GM19452 (cell line): ENCODE measurements around the gene LAMB4.

Source experiments
- ATAC-seq: cut with Tn5 transposase; IDR thresholded peaks from one replicate; pipeline ENCODE4 v1.9.1; 2021; ENCODE audit not compliant: unreplicated experiment

The LAMB4 gene

DNA sequence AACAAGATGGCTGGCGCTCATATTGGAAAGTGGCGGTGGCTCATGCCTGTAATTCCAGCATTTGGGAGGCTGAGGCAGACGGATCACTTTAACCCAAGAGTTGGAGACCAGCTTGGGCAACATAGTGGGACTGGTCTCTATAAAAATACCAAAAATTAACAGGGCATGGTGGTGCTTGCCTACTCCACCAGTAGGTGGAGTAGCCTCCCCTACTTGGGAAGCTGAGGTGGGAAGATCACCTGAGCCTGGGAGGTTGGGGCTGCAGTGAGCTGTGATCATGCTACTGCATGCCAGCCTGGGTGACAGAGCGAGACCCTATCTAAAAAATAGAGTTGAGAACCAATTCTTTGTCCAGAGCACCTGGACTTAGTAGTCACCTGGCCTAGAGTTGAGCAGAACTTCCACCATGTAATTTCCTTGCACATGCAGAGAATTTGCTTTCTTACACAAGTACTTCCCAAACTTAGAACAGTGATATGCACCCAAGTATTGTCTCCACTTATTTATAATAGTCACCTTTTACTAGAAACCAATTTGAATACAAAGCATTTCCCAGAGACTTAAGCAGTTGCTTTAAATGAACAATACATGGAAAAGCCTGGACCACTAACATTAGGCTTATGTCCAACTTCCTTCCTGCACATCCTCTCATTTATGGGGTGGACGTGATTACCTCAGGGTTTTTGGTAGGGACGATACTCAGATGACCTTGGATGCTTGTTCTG lies 15.9 kb downstream of the LAMB4 start:
- no peak for ATAC-seq

DNA sequence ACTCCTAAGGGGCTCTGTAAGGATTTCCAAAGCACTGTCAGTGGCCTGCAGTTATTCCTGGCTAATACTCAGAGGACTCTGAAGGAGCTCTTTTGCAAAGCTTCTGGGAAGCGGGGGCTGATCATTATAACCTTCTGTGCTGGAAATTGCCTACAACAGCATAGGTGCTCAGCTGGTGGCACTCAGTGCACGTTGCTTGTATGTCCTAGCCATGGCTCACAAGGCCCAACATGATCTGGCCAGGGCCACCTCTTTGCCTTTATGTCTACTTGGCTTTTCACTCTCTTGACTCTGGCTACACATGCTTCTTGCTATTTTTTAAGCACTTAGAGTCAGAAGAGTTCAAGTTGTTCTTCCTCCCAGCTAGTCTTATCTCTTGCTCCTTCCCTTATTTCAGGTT lies 17.5 kb downstream of the LAMB4 start:
- no peak for ATAC-seq

DNA sequence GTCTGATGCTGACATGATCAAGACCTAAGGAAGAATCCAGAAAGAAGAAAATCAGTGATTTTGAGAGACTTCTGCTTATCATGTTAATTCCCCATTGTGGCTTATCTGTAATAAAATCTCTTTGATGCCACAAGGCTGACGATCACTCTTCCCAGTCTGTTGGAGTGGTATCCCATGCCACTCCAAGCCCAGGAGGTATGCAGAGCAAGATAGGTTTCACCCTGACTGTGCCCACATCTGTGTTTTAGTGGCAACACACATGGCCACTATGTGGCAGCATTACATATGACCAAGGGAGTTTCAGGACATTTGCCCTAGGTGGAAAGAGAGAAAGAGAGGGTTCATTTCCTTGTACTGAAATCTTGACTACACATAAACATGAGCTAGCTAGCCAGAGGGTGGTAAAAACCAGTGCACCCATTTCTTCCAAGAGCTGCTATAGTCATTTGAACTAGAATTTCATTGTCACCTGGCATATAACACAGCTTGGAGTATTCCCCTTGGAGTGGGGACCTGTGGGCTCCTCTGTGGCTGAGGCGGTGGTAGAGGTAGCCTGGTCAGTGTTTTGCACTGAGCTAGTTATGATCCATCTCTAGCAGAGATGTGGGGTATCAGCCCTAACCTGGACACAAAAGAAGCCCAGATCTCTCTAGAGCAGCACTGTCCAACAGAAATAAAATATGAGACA lies 20.8 kb downstream of the LAMB4 start:
- no peak for ATAC-seq

DNA sequence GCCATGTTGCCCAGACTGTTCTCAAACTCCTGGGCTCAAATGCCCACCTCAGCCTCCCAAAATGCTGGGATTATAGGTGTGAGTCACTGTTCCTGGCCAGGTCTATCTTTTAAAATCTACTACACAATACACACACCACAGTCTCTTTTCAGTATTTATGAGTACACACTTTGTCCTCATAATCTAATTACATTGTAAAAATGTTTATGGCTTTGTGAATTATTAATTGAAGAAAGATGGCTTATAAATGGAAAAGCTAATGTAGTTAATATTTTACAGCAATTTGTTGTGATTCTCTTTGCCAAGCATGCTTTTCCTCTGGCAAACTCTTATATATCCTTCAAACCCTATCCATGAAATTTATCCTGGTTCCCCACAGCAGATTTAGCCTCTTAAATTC lies 22.0 kb downstream of the LAMB4 start:
- ATAC-seq: no peak

DNA sequence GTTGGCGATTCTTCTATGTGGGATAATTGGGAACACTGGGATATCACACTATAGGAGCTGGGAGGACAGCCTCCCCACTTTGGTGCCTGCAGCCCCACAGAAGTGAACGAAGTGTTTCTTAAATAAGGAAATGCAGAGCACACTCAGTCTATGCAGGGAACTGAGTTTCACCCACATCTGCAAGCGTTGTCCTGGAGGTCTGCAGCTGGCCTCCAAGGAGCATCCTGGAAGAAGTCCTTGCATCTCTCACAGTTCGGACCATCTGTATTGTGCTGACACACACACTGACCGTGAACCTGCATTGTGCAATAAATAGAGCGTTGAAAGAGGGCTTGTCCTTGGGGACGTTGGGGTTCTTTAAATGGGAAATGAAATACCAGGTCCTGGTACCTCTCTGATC lies 25.8 kb downstream of the LAMB4 start:
- no peak for ATAC-seq

DNA sequence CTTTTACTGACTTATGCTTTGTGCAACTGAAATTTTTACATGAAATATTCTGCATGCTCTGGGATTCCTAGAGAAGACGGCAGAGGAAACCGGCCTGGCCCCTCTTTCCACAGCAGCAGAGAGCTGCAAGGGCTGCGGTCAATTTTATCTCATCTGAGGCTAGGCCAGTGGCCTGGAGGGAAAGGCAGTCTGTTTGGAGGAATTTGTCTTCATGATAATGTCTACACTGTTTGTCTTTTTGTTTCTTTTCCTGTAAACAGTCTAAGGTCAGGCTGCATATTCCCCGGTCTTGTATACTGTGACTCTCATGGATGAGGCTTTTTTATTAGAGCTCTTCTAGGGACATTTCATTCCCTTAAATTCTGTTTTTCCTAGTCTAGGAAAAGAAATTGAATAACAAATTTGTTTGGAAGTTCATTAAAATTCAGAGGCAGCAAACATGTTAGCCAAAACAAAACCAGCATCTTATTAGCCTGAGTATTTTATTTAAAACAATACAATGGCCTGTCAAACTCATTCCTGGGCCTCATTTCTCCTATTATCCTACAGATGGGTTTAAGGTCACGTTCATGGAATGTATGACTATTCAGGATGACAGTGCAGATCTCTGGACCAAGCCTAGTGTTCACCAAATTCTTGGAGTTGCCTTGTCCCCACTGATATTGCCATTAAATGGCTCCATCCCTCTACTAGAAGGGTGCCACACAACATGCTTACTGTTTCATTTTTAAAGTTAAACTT lies 26.4 kb downstream of the LAMB4 start:
- ATAC-seq: no peak

DNA sequence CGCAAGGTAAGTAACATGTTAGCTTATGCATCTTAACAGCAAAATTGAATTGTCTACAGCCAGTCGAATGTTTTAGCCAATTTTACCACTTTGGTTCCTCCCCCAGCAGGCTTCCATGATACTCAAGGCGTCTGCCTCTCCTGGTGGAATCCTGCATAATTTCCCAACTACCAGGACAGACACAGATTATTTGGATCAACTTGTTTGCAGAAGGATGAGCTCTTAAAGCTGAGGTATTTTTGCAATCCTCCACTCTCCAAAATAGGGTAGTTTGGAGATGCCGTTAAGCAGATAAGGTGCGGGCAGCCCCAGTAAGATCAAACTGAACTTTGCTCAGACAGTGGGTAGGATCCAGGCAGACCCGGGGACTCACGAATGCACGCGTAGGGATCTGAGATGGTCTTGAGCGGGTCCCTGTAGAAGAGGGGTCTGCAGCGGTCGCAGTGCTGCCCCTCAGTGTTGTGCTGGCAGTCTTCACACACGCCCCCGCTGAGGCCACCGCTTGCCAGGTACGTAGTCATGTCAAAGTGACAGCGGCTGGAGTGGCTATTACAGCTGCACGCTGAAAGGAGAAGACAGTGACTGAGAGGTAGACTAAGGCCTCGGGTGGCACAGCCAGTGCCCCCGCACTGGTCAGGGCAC lies 27.4 kb downstream of the LAMB4 start:
- no peak for ATAC-seq

DNA sequence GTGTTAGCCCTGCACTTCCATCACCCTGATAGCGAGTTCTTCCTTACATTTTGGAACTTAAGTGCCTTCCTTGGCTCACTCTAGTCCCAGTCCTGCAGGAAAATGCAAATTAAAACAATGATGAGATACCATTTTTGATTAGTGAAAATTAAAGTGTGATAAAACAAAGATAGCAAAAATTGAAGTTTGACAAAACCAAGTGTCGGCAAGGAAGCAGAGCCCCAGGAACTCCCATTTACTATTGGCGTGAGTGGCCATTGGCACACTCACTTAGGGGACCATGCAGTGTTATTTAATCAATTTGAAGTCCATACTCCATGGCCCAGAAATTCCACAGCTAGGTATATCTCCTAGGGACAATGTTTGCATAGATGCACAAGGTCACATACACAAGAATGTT lies 28.4 kb downstream of the LAMB4 start:
- ATAC-seq: no peak

DNA sequence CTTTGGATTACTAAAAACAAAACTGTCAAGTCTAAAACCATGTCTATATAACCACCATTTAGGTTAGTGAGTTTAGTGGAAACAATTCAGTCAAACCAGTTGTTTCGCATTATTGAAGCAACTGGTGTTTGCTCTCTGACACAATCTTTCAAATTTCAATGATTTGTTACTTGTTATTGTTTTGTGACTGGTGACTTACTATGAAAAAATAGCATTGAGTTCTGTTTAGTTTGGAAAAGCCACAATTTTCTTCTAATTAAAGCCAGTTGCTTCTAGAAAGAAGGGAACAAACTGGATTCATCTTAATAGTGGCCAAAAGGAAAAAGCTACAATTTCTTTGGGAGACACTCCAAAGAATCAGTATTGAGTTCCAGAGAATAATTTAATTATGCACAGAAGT lies 30.4 kb downstream of the LAMB4 start:
- ATAC-seq: no peak

DNA sequence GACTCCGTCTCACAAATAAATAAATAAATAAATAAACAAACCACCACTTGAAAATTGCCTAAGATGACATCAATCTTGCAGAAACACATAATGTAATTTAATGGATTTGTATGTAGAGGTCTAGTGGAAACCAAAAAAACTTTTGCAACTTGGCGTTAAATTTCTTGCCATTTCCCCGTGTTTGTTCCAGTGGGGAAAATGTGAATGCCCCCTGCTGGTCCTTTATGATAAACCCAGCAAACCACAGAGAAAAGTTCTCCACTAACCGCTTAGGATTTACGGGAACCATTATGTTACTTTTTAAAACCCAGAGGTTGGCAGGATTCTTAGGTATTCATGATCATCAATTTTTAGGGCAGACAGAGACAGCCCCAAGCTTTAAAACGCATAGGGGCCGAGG lies 32.5 kb downstream of the LAMB4 start:
- no peak for ATAC-seq

DNA sequence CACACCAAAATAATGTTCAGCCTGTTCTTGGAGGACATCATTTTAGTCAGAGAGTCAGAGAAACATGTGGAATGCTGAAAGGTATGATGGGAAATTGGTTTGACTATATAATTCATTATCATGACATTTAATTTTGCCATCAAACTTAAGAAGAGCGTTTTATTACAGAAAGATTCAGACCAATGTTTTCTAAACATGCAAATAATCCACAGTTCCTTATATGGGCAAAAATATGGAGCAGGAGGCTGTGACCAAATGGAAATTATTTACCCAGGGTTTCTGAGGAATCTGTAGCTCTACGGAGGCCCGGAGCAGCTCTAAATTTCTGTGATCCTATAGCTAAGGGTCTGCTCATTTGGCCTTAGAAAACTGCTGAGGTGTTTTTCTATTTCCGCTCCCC lies 33.2 kb downstream of the LAMB4 start:
- ATAC-seq: no peak

DNA sequence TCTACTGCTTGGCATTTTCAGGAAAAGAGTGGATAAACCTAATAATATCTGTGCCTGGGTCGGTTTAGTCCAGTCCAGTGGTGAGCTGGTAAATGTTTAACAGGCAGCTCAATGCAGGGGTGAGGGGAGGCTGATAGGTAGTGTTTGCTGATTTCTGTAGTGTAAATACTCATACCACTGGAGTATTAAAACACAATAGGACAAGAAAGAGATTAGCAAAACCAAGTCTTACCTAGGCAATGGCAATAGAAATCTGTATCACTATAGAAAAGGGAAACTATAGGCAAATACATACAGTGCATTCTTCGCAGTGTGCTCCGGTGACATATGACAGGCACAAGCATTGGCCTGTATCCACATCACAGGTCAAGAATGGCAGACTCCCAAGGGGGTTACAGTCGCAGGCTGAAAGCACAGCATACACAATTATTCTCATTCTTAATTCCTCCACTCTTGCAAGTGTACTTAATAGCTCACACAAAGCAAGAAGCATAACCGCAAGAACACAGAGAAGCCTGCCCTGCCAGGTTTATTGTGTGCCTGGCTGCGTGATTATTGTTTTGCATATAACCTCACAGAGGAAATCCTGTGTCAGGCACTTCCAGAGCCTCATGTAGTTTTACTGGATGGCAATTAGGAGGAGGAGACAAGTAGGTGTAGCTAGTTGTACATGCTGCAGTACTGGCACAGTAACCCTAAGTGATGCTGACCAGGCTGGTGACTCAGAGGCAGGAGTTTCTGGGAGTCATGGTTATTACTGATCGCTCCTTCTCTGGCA lies 35.0 kb downstream of the LAMB4 start:
- ATAC-seq: peak; percentile 63

DNA sequence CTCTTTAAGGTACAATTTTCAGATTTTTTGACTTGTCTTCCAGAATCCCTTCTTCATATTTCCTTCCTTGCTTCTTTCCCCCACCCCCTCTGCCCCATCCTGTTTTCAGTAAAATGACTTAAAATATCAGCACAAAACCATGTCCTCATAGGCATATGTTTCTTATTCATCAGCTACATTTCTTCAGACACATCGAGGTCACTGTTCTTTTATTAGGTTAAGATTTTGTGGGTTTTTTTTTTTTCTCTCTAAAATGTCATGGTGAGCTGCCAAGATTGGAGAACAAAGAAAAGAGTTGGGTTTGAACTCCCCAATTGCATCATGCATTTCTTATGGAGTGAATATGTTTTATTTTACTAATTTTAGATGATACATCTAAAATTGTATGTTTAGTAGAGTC lies 35.8 kb downstream of the LAMB4 start:
- ATAC-seq: no peak

DNA sequence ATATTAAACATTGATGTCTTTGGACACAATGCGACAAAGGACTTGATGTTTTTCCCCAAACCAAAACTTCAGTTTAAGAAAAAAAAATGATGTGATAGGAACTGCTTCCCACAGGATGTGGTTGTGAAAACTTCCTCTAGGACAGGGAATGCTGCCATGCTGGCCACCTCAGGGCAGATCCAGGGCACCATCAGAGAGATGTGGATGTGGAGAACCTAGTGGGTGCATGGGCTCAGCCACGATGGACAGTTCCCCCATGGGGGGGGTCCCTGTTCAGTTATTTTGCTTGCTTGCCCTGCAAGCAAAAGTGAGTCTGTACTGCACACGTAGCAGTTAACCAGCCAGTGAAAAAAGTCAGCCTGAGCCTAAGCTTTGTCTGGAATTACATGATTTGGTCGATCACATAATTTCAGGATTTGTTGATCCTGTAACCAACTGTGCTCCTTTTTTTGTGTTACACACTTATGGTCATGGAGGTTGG lies 36.3 kb downstream of the LAMB4 start:
- ATAC-seq: no peak

DNA sequence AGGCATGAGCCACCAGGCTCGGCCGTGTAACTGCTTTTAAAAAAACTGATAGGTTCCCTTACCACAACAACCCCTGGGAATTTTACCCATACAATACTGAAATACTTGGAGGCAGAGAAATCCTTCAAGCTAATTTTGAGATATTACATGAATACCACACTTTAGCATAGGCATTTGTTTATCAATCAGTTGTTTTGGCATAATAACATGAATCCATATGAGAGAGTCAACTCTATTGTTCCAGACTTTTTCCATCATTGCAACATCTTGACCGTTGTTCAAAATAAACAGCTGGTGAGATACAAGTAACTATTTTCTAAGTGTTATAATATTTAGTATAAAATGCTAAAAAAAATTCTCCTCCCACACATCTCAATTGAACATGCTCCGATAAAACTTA lies 36.8 kb downstream of the LAMB4 start:
- no peak for ATAC-seq

DNA sequence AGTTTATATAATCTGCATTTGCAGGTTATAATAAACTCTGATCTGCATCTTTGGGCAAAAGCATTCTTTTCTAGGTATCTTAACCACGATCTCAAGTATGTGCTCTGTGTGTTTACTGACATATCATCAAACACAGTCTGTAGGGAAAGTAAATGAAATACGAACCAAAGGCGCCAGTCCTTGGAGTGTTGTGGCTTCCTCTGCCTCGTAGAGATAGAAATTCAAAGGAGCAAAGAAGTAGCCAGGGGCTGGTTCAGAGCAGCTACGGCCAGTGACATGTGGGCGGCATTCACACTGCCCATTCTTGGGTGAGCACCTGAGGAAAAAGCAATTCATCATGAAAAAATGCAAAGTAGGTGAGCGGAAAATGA lies 38.7 kb downstream of the LAMB4 start:
- ATAC-seq: no peak

DNA sequence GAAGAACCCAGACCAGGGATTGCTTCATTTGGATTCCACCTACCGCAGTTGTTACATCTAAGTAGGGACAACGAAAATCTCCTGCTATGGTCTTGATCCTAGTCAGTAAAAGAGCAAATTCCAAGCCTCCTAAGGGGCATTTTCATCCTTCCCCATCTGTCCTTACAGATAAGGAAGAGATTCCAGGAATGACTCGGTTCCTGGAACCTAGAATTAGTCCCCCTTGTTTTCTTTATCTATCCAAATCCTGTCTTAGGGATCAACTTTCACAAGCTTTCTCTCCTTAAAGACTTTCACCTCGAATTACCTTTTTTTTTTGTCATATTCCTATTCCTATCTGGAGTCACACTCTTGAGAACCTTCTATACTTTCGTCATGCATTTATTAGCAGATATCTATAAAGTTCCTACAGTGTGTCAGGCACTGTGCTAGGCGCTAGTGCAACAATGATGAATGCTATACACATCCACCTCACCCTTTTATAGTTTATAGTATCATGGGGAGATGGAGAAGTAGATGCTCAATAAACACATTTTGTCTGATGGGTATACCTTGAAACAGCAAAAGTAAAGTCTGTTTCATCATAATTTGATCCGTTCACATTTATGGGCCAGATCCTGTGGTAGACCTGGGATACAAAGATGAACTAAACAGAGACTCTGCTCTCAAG lies 39.2 kb downstream of the LAMB4 start:
- no peak for ATAC-seq

DNA sequence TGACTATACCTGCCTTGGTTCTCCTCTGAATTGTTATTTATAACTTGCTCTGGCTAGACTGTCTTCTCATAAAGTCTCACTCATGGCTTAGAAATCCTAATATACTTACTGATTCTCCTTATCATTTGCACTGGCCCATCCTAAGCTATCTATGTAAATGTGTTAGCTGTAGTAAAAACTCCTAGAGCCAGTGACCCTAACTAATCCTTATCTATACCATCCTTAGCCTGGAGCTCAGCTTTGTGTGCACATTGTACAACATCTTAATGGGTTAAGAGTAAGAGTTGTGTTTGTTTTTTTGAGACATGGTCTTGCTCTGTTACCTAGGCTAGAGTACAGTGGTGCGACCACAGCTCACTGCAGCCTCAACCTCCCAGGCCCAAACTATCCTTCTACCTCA lies 40.8 kb downstream of the LAMB4 start:
- no peak for ATAC-seq

DNA sequence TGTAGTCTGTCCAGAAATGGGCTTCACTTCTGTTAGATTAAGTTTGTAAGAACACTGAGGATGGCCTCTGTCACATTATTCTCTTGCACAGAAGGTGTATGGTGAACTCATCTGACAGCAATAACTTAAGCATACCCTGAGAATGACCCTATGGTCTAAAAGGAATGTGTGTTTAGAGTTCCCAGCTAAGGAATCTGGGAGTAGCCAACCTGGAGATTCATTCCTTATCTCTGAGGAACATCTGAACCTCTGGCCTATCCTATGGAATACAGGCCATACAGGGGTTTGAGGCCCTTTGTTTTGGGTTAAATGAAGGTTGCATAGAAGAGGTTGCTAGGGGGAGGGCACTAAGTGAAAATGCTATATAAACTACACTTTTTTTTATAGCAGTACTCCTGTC lies 41.4 kb downstream of the LAMB4 start:
- ATAC-seq: no peak

DNA sequence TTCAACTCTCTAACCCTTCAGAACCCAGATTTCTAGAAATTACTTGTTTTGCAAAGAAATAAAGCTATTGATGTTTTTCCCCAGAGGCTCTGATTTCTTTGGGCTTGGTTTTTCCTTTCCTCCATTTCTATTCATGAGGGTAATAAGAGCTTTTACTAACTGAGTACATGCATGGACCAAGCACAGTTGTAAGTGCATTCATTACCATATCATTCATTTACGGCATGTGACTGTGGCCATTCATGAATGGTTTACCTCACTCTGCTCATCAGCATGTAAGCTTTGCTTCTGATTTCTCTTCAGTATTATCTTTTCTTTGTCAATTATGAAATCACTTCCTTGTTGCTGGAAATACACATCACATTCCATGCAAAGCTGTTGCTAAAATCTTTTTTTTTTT lies 42.4 kb downstream of the LAMB4 start:
- no peak for ATAC-seq
